Neural cell (in vitro differentiated cells): Measurements from ENCODE around the gene LINGO1. TPM values are rescaled to one million over a fixed set of nuclear protein-coding genes. Genes with fewer than 3 reads are reported as not detected.

ENCODE experiments used
- H2AFZ ChIP-seq: fragments of 200-600, 300-800 bp; sonication (generic), shearing (Covaris generic); 2 replicates; pipeline ENCODE4 v1.6.0; 2014; ENCODE audit warnings: low read depth, mild to moderate bottlenecking, antibody characterized with exemption, low read length, moderate library complexity
- H3F3A ChIP-seq: fragments of 200-600 bp; shearing (Covaris generic); 2 replicates; pipeline ENCODE4 v1.6.1; 2016; ENCODE audit warnings: mild to moderate bottlenecking, moderate library complexity, mixed read lengths, antibody characterized with exemption, low read length; ENCODE audit not compliant: insufficient read depth, poor library complexity, severe bottlenecking
- H3K27ac ChIP-seq: fragments of 200-600, 300-800 bp; sonication (generic), shearing (Covaris generic); 2 replicates; pipeline ENCODE4 v1.5.1; 2014; ENCODE audit warnings: mild to moderate bottlenecking, low read length, moderate library complexity
- H3K27me3 ChIP-seq: fragments of 300-800, 200-600 bp; sonication (generic), shearing (Covaris generic); 2 replicates; pipeline ENCODE4 v1.6.0; 2014; ENCODE audit warnings: mild to moderate bottlenecking, low read depth, low read length, moderate library complexity; ENCODE audit not compliant: insufficient read depth
- H3K36me3 ChIP-seq: fragments of 300-800, 200-600 bp; sonication (generic), shearing (Covaris generic); 2 replicates; pipeline ENCODE4 v1.5.1; 2014; ENCODE audit warnings: mild to moderate bottlenecking, antibody characterized with exemption, low read length, moderate library complexity; ENCODE audit not compliant: insufficient read depth
- H3K4me2 ChIP-seq: fragments of 300-800, 200-600 bp; sonication (generic), shearing (Covaris generic); 2 replicates; pipeline ENCODE4 v1.6.0; 2014; ENCODE audit warnings: mild to moderate bottlenecking, low read length
- H3K4me3 ChIP-seq: fragments of 300-800, 200-600 bp; sonication (generic), shearing (Covaris generic); 2 replicates; pipeline ENCODE4 v1.5.1; 2014; ENCODE audit warnings: mild to moderate bottlenecking, low read length, moderate library complexity
- H3K79me2 ChIP-seq: fragments of 200-600 bp; shearing (Covaris generic); replicated peaks from 2 replicates; pipeline ENCODE4 v1.6.0; 2014; ENCODE audit warnings: mild to moderate bottlenecking, low read length, moderate library complexity; ENCODE audit not compliant: insufficient read depth
- H3K9ac ChIP-seq: fragments of 300-800, 200-600 bp; sonication (generic), shearing (Covaris generic); 2 replicates; pipeline ENCODE4 v1.6.1; 2016; ENCODE audit warnings: mild to moderate bottlenecking, low read length, mixed read lengths
- H3K9me2 ChIP-seq: fragments of 200-600 bp; shearing (Covaris generic); 2 replicates; pipeline ENCODE4 v1.6.1; 2016; ENCODE audit warnings: mild to moderate bottlenecking, low read length, mixed read lengths; ENCODE audit not compliant: insufficient read depth
- H3K9me3 ChIP-seq: fragments of 200-600, 300-800 bp; sonication (generic), shearing (Covaris generic); 2 replicates; pipeline ENCODE4 v1.6.1; 2016; ENCODE audit warnings: mild to moderate bottlenecking, mixed run types, low read length, moderate library complexity, mixed read lengths
- H4K20me1 ChIP-seq: fragments of 200-600 bp; shearing (Covaris generic); 2 replicates; pipeline ENCODE4 v1.6.1; 2016; ENCODE audit warnings: mild to moderate bottlenecking, mixed run types; ENCODE audit not compliant: insufficient read depth
- CTCF ChIP-seq: fragments of 450-650 bp; IDR thresholded peaks from 2 replicates; pipeline ENCODE4 v1.5.1; 2014; ENCODE audit warnings: antibody characterized with exemption, mild to moderate bottlenecking, moderate library complexity; ENCODE audit not compliant: poor library complexity, severe bottlenecking
- EP300 ChIP-seq: fragments of 450-650 bp; conservative IDR thresholded peaks from 2 replicates; pipeline ENCODE4 v1.6.1; 2014; ENCODE audit warnings: antibody characterized with exemption, mild to moderate bottlenecking, moderate library complexity; ENCODE audit not compliant: poor library complexity, severe bottlenecking
- EZH2 ChIP-seq: fragments of 200-600, 300-800 bp; shearing (Covaris generic), sonication (generic); IDR thresholded peaks from 2 replicates; pipeline ENCODE4 v1.6.1; 2014; ENCODE audit warnings: antibody characterized with exemption, low read length, borderline replicate concordance, mild to moderate bottlenecking; ENCODE audit not compliant: insufficient read depth, poor library complexity, severe bottlenecking
- MXI1 ChIP-seq: fragments of 450-650 bp; conservative IDR thresholded peaks from 2 replicates; pipeline ENCODE4 v1.6.1; 2014; ENCODE audit warnings: antibody characterized with exemption, mild to moderate bottlenecking; ENCODE audit not compliant: poor library complexity, severe bottlenecking
- POLR2AphosphoS5 ChIP-seq: IDR thresholded peaks from 2 replicates; pipeline ENCODE4 v1.6.1; 2012
- RAD21 ChIP-seq: fragments of 450-650 bp; conservative IDR thresholded peaks from 2 replicates; pipeline ENCODE4 v1.6.1; 2014; ENCODE audit warnings: antibody characterized with exemption, mild to moderate bottlenecking, moderate library complexity
- REST ChIP-seq: IDR thresholded peaks from 2 replicates; pipeline ENCODE4 v1.6.1; 2012; ENCODE audit warnings: borderline replicate concordance
- SMC3 ChIP-seq: fragments of 450-650 bp; conservative IDR thresholded peaks from 2 replicates; pipeline ENCODE4 v1.6.1; 2014; ENCODE audit warnings: antibody characterized with exemption, mild to moderate bottlenecking, moderate library complexity; ENCODE audit not compliant: poor library complexity
- TAF1 ChIP-seq: IDR thresholded peaks from 2 replicates; pipeline ENCODE4 v1.6.1; 2012; ENCODE audit warnings: low read depth
- polyA plus RNA-seq: library from polyadenylated mRNA; depleted of rRNA; stranded (reverse); fragments of >200 nt; gene quantifications from 2 replicates; pipeline ENCODE4 v1.2.3, GENCODE V29; 2014

Gene LINGO1
- polyA plus RNA-seq, 1 donor from 2014 or later, result 34.4 TPM

GRCh38 chr15:77573802-77574201 lies 58.9 kb downstream of the LINGO1 start:
- H2AFZ ChIP-seq, result no peak overlapping the region
- H3K27me3 ChIP-seq, result no peaks in the 10 kb centered on the region
- H3K27ac ChIP-seq, result no peak overlapping the region
- no peaks in the 10 kb centered on the region for H3K79me2 ChIP-seq
- TF ChIP-seq EP300 (no peak), MXI1 (no peak), RAD21 (no peak), POLR2AphosphoS5 (no peak), REST (no peak), TAF1 (no peak), CTCF (no peak), SMC3 (no peak), EZH2 (no peak)
- no peaks in the 10 kb centered on the region for H3F3A ChIP-seq
- H3K9me2 ChIP-seq, result no peaks in the 10 kb centered on the region
- no peak overlapping the region for H3K9ac ChIP-seq
- H3K9me3 ChIP-seq, result no peaks in the 10 kb centered on the region
- no peak overlapping the region for H3K4me2 ChIP-seq
- peak overlapping the region; percentile 2 for H3K4me3 ChIP-seq
- no peaks in the 10 kb centered on the region for H3K36me3 ChIP-seq
- H4K20me1 ChIP-seq, result no peaks in the 10 kb centered on the region

- H4K20me1 ChIP-seq, result no peaks in the 10 kb centered on the region
- H2AFZ ChIP-seq, result no peak overlapping the region
- TF ChIP-seq REST, result no peak
- H3K4me3 ChIP-seq, result no peak overlapping the region
- H3K27ac ChIP-seq, result no peak overlapping the region
- no peaks in the 10 kb centered on the region for H3F3A ChIP-seq
- no peaks in the 10 kb centered on the region for H3K27me3 ChIP-seq
- no peaks in the 10 kb centered on the region for H3K36me3 ChIP-seq
- no peak overlapping the region for H3K4me2 ChIP-seq
- no peak overlapping the region for H3K9ac ChIP-seq
- H3K9me2 ChIP-seq, result no peaks in the 10 kb centered on the region
- H3K9me3 ChIP-seq, result no peaks in the 10 kb centered on the region
- no peaks in the 10 kb centered on the region for H3K79me2 ChIP-seq
Measured at GRCh38 chr15:77572186-77572585, 60.5 kb downstream of the LINGO1 start.
